Body of pancreas (tissue), 4 donors: Measurements from ENCODE around the gene NAPA.

Source experiments
- CTCF ChIP-seq, 7 experiments: fragments of 450-650 bp in 4 of 7; fragments of 200-600 bp in 3 of 7; sonication (generic) in 3 of 7; IDR thresholded peaks; one replicate each; pipeline ENCODE4 v1.5.1; 2016 to 2019; ENCODE audit warnings: antibody characterized with exemption in 7 of 7
- POLR2A ChIP-seq, 3 donors: fragments of 450-650 bp; IDR thresholded peaks; one replicate each; pipeline ENCODE4 v1.6.1; 2016; ENCODE audit warnings: antibody characterized with exemption in 3 of 3, mild to moderate bottlenecking in 2 of 3

DNA sequence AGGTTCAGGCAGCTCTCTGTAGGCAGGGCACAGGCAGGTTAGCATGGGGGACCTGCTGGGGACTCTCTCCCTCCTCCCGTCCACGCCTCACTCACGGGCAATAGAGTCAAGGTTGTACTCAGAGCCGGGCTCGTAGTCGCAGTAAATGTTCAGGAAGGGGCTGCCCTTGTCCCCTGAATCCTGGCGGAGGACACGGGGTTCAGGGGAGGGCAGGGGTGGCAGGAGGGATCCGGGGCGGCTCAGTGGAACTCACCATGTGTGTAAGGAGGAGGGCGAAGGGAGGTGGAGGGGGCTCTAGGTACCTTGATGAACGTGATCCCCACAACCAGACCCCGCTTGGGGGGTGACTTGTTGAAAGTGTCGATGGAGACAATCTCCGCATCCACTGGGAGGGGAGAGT lies 31.7 kb downstream of the NAPA start:
- TF ChIP-seq CTCF (IDR thresholded peaks at IDR 0.05): no peak
- no peak for TF ChIP-seq POLR2A (IDR thresholded peaks at IDR 0.05)
